GM18867 (cell line): Measurements from ENCODE around the gene TRIM8.

Experiments
- ATAC-seq: cut with Tn5 transposase; IDR thresholded peaks from one replicate; pipeline ENCODE4 v1.9.1; 2021; ENCODE audit warnings: mild to moderate bottlenecking, moderate library complexity; ENCODE audit not compliant: unreplicated experiment

Gene TRIM8

GRCh38 chr10:102616066-102616770 lies 28.1 kb upstream of the TRIM8 start:
- ATAC-seq, result no peak

- ATAC-seq, result no peak
These were observed 27.2 kb upstream of the TRIM8 start for GRCh38 chr10:102617041-102617440.

GRCh38 chr10:102617816-102618215 lies 26.5 kb upstream of the TRIM8 start:
- no peak for ATAC-seq

- no peak for ATAC-seq
These were observed 24.8 kb upstream of the TRIM8 start for GRCh38 chr10:102619281-102619981.

GRCh38 chr10:102620138-102620590 lies 24.1 kb upstream of the TRIM8 start:
- no peak for ATAC-seq

DNA sequence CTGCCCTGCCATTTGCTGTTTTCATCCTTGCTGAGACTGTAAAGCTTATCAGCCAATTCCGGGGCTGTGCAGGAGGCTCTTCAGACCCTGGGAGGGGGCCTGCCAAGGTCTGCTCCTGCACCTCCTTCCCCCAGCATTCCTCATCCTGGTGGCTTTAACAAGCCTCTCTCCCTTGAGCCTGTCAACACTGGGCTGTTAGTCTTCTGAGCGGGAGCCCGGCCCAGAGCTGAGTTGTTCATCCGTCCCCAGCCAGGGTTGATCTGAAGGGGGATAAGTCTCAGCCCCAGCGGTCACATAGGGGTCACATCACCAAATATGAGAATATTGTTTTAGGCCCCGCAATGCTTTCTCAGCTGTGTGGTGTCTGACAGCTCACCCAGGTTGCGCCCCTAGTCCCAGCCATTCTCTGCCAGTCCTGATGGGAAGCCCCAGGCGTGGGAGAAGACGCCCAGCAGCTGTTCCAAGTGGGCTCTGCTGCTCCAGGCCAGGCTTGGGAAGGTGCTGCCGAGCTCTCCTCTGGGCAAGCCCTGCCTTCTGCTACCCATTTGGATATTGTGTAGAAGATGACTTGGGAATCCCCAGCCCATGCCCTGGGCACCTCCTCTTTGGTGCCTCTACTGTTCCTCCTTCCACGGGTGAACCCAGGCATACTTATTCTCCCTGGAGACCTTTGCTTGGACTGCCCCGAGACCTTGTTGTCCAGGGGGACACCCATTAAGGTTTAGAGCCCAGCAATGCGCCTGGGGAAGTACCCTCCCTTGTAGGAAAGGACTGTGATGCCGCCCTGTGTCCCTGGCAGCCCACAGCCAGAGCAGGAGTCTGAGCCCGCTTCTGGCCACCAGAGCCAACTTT lies 23.5 kb upstream of the TRIM8 start:
- no peak for ATAC-seq

- ATAC-seq, result no peak
These were observed 22.6 kb upstream of the TRIM8 start for GRCh38 chr10:102621443-102622325.

GRCh38 chr10:102624094-102624493 lies 20.2 kb upstream of the TRIM8 start:
- no peak for ATAC-seq

DNA sequence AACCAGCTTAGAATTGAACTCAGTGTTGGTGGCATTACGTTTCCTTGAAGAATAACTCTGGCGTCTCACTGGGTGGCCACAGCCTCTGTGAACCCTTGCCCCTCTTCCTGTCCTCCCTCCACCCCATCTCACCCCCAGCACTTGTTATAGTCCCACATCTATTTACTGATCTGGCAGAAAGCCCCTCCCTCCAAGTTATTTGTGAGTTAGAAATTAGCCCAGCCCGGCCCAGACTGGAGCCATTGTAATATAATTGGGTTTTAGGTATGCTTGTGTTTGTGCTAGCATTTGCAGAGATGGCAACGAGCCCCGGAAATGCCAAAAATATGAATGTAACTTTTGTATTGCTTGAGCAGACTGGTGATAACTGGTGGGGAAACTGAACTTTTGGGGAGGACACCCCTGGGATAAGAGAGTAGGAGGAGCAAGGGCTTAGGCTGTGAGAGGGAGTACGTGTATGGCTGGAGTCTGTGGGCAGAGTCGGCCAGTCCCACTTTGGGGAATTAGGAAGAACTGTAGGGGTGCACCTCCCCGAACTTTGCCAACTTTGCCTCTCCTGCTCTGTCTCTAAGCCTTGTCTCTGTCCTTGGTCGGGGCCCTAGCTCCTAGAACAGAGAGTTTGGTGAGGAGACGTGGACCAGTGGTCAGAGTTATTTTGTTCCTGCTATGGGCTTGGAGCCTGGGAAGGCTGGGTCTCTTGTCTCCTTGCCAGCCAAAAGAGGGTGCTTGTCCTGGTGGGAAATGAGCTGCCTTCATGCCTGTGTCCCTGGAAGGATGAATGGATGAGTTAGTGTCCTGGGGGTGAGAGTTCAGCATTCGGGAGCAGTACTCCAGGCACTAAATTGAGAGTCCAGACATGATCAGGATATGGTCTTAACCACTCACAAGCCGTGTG lies 19.3 kb upstream of the TRIM8 start:
- no peak for ATAC-seq

- no peak for ATAC-seq
These were observed 18.1 kb upstream of the TRIM8 start for GRCh38 chr10:102626026-102626685.

- ATAC-seq, result no peak
These were observed 17.0 kb upstream of the TRIM8 start for GRCh38 chr10:102627291-102627735.

- no peak for ATAC-seq
These were observed 16.5 kb upstream of the TRIM8 start for GRCh38 chr10:102627736-102628293.

DNA sequence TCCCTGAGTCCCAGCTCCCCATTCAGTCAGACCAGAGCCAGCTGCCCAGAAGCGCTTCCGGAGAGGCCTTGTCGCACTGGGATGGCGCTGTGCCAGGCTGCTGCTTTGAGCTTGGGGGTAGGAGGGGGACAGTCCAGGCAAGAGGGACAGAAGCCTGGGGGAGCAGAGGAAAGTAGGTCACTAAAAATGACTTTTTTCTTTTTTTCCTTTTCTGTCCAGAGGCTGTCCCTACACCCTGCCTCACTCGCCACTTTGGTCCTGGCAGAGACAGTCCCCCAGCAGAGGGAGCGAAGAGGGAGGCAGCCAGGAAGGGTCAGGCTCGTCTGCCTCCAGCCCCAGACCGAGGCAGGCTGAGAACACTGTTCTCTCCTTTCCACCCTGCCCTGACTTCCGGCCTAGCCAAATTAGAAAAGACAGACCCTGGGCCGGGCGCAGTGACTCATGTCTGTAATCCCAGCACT lies 15.8 kb upstream of the TRIM8 start:
- no peak for ATAC-seq

GRCh38 chr10:102629661-102630614 lies 14.3 kb upstream of the TRIM8 start:
- ATAC-seq, result no peak

DNA sequence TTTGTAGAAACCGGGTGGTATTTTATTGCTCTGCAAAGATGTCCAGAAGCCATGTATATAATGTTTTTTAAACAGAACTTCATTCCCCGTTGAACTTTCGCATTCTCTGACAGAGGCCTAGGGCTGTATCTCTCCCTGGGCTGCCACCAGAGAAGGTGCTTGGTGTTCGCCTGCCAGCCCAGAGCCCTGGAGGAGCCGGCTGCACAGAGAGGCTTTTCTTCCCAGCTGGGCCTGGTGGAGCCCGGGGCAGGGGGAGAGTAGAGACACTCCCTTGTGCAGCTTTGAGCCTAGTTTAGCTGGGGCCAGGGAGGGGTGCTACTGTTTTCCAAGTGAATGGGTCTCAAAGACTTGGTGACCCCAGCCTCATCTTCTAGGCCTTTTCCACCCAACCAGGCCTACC lies 13.6 kb upstream of the TRIM8 start:
- ATAC-seq, result no peak

- ATAC-seq, result no peak
These were observed 12.5 kb upstream of the TRIM8 start for GRCh38 chr10:102631525-102632393.
